Vagina (tissue), 2 donors: Measurements from ENCODE around the gene DUSP3.

ENCODE experiments used
- POLR2A ChIP-seq, 2 donors: fragments of 450-650 bp; IDR thresholded peaks; one replicate each; pipeline ENCODE4 v1.6.1; 2017; ENCODE audit warnings: antibody characterized with exemption in 2 of 2, mild to moderate bottlenecking in 2 of 2, moderate library complexity in 2 of 2
- TF ChIP-seq, protein P1 (sequence below), 3 experiments: fragments of 450-650 bp in 2 of 3; fragments of 200-600 bp in 1 of 3; sonication (generic) in 1 of 3; IDR thresholded peaks; one replicate each; pipeline ENCODE4 v1.5.1; 2017 to 2019; ENCODE audit warnings: antibody characterized with exemption in 3 of 3, mild to moderate bottlenecking in 2 of 3, moderate library complexity in 2 of 3

GRCh38 chr17:43745541-43745940 lies 33.2 kb downstream of the DUSP3 start:
- TF ChIP-seq, protein P1, sequence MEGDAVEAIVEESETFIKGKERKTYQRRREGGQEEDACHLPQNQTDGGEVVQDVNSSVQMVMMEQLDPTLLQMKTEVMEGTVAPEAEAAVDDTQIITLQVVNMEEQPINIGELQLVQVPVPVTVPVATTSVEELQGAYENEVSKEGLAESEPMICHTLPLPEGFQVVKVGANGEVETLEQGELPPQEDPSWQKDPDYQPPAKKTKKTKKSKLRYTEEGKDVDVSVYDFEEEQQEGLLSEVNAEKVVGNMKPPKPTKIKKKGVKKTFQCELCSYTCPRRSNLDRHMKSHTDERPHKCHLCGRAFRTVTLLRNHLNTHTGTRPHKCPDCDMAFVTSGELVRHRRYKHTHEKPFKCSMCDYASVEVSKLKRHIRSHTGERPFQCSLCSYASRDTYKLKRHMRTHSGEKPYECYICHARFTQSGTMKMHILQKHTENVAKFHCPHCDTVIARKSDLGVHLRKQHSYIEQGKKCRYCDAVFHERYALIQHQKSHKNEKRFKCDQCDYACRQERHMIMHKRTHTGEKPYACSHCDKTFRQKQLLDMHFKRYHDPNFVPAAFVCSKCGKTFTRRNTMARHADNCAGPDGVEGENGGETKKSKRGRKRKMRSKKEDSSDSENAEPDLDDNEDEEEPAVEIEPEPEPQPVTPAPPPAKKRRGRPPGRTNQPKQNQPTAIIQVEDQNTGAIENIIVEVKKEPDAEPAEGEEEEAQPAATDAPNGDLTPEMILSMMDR (IDR thresholded peaks at IDR 0.05) = no peak
- TF ChIP-seq POLR2A (IDR thresholded peaks at IDR 0.05) = no peak
